Measurements from ENCODE around the gene KLK11.

GRCh38 chr19:51010066-51010795, 16.2 kb downstream of the KLK11 start:
- TF ChIP-seq, protein P1, sequence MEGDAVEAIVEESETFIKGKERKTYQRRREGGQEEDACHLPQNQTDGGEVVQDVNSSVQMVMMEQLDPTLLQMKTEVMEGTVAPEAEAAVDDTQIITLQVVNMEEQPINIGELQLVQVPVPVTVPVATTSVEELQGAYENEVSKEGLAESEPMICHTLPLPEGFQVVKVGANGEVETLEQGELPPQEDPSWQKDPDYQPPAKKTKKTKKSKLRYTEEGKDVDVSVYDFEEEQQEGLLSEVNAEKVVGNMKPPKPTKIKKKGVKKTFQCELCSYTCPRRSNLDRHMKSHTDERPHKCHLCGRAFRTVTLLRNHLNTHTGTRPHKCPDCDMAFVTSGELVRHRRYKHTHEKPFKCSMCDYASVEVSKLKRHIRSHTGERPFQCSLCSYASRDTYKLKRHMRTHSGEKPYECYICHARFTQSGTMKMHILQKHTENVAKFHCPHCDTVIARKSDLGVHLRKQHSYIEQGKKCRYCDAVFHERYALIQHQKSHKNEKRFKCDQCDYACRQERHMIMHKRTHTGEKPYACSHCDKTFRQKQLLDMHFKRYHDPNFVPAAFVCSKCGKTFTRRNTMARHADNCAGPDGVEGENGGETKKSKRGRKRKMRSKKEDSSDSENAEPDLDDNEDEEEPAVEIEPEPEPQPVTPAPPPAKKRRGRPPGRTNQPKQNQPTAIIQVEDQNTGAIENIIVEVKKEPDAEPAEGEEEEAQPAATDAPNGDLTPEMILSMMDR (IDR thresholded peaks at IDR 0.05): no peak
- no peak for TF ChIP-seq POLR2A (IDR thresholded peaks at IDR 0.05)
